ENCODE data around the gene ALK. TPM values are rescaled to one million over a fixed set of nuclear protein-coding genes. Genes with fewer than 3 reads are reported as not detected.

The ALK gene
- total RNA-seq, 6 donors from 2014 or later = 0.17 to 2.1 (median 0.35) TPM

- DNase-seq = no peak
- ATAC-seq (ENCODE audit: low FRiP score in 2 of 2) = no peak
- 59 to 67% methylated on average over 3 of the region's 3 CpGs for WGBS, 2 donors
- TF ChIP-seq CTCF (IDR thresholded peaks at IDR 0.05) = no peak
- TF ChIP-seq POLR2AphosphoS5 (IDR thresholded peaks at IDR 0.05) = no peak
- TF ChIP-seq EP300 (IDR thresholded peaks at IDR 0.05) = no peak
- TF ChIP-seq POLR2A (IDR thresholded peaks at IDR 0.05) = no peak
- no peaks in the 10 kb centered on the region for H3K4me1 ChIP-seq
- no peak overlapping the region for H3K4me3 ChIP-seq
- H3K27me3 ChIP-seq = no peaks in the 10 kb centered on the region
- H3K9me3 ChIP-seq = no peaks in the 10 kb centered on the region
- H3K36me3 ChIP-seq = no peaks in the 10 kb centered on the region
- no peak overlapping the region for H3K27ac ChIP-seq
These were observed 26.4 kb downstream of the ALK start for GRCh38 chr2:29894822-29895614.

DNA sequence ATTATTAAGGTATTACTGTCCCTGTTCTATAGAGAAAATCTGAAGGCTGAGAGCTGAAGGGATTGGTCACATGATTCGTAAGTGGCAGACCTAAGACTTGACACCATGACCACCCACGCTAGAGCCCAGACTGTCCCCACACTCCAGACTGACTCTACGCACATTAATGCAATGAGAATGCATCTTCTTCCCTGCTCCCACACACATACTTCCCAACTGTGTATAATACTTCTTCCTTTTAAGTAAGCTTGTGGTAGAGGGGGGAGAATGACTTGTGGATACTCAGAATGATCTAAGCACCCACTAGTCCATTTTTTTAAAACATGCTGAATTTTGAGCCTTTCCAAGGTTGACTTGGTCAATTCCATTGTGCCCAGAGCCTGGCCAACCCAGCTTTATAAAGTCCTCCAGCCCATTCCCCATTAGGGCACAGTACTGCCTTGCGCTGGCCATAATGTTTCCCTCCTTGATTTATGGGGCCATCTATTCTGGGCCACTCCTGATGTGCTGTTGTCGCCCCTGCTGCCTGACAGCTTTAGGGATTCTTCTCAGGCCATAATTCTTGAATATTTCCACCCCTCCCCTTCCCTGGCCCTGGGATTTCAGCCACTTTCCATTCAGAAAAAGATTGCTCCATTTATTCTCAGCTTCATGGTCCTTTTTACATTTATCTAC, 28.7 kb downstream of the ALK start:
- 67 to 84% methylated on average over 5 of the region's 5 CpGs for WGBS, 2 donors
- H3K36me3 ChIP-seq = no peaks in the 10 kb centered on the region
- H3K4me3 ChIP-seq = no peak overlapping the region
- TF ChIP-seq EP300 (IDR thresholded peaks at IDR 0.05) (no peak), POLR2A (IDR thresholded peaks at IDR 0.05) (no peak), CTCF (IDR thresholded peaks at IDR 0.05) (no peak), POLR2AphosphoS5 (IDR thresholded peaks at IDR 0.05) (no peak)
- DNase-seq (no peak), ATAC-seq (ENCODE audit: low FRiP score in 2 of 2) (no peak)
- no peaks in the 10 kb centered on the region for H3K4me1 ChIP-seq
- H3K27ac ChIP-seq = no peak overlapping the region
- H3K9me3 ChIP-seq = no peaks in the 10 kb centered on the region
- H3K27me3 ChIP-seq = no peaks in the 10 kb centered on the region

- DNase-seq (peak in 1 of 2 donors; percentile 5), ATAC-seq (ENCODE audit: low FRiP score in 2 of 2) (no peak)
- WGBS, 2 donors = 80 to 90% methylated on average over 6 of the region's 6 CpGs
- Histone ChIP-seq H3K4me3 (no peak overlapping the region), H3K27me3 (no peaks in the 10 kb centered on the region), H3K9me3 (no peaks in the 10 kb centered on the region), H3K36me3 (no peaks in the 10 kb centered on the region), H3K4me1 (no peaks in the 10 kb centered on the region), H3K27ac (no peak overlapping the region)
- TF ChIP-seq EP300 (IDR thresholded peaks at IDR 0.05) = no peak
- TF ChIP-seq POLR2AphosphoS5 (IDR thresholded peaks at IDR 0.05) = no peak
- no peak for TF ChIP-seq CTCF (IDR thresholded peaks at IDR 0.05)
- TF ChIP-seq POLR2A (IDR thresholded peaks at IDR 0.05) = no peak
These were observed 40.2 kb downstream of the ALK start for GRCh38 chr2:29881089-29881730.

DNA sequence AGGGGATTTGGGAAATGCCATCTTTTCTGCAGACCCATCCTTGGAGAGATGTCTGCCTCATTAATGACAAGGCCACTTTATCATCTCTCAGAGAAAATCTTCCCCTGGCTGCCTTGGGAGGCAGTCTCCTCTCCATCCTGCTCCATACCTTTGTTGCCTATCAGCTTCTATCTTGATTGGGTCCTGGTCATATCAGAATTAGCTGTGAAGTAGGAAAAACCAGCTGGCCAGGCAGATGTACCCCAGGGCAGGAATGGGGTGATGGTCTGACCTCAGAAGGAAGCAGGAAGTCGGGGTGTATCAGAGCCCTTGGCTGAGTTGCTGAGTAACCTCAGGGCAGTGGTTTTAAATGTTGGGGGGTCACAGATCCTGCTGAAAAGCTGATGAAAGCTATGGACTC, 41.3 kb downstream of the ALK start:
- H3K27me3 ChIP-seq = no peaks in the 10 kb centered on the region
- ATAC-seq (ENCODE audit: low FRiP score in 2 of 2) (no peak), DNase-seq (no peak)
- no peaks in the 10 kb centered on the region for H3K4me1 ChIP-seq
- H3K27ac ChIP-seq = no peak overlapping the region
- H3K4me3 ChIP-seq = no peak overlapping the region
- WGBS, 2 donors = 44 to 47% methylated on average over 1 of the region's 1 CpG
- TF ChIP-seq POLR2A (IDR thresholded peaks at IDR 0.05) (no peak), EP300 (IDR thresholded peaks at IDR 0.05) (no peak), CTCF (IDR thresholded peaks at IDR 0.05) (no peak), POLR2AphosphoS5 (IDR thresholded peaks at IDR 0.05) (no peak)
- no peaks in the 10 kb centered on the region for H3K36me3 ChIP-seq
- H3K9me3 ChIP-seq = no peaks in the 10 kb centered on the region
